ENCODE results near the gene MYO16.

DNA sequence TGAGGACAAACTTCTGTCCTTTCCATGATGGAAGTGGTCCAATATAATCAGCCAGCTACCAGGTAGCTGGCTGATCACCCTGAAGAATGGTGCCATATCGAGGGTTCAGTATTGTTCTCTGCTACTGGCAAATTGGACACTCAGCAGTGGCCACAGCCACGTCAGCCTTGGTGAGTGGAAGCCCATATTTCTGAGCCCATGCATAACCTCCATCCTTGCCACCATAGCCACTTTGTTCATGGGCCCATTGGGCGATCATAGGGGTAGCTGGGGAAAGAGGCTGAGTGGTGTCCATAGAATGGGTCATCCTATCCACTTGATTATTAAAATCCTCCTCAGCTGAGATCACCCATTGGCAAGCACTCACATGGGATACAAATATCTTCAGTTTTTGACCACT, 591.2 kb downstream of the MYO16 start:
- TF ChIP-seq, protein P1, sequence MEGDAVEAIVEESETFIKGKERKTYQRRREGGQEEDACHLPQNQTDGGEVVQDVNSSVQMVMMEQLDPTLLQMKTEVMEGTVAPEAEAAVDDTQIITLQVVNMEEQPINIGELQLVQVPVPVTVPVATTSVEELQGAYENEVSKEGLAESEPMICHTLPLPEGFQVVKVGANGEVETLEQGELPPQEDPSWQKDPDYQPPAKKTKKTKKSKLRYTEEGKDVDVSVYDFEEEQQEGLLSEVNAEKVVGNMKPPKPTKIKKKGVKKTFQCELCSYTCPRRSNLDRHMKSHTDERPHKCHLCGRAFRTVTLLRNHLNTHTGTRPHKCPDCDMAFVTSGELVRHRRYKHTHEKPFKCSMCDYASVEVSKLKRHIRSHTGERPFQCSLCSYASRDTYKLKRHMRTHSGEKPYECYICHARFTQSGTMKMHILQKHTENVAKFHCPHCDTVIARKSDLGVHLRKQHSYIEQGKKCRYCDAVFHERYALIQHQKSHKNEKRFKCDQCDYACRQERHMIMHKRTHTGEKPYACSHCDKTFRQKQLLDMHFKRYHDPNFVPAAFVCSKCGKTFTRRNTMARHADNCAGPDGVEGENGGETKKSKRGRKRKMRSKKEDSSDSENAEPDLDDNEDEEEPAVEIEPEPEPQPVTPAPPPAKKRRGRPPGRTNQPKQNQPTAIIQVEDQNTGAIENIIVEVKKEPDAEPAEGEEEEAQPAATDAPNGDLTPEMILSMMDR (IDR thresholded peaks at IDR 0.05) = no peak
- no peak for TF ChIP-seq ZFX (IDR thresholded peaks at IDR 0.05; ENCODE audit: borderline replicate concordance)
